CD8-positive, alpha-beta memory T cell (primary cell): ENCODE results near the gene SGPP2. TPM values are rescaled to one million over a fixed set of nuclear protein-coding genes. Genes with fewer than 3 reads are reported as not detected.
"Not testable (repeated sequence)": the region's sequence is repeated elsewhere in the genome, so short reads cannot be mapped to it uniquely, and the experiment has no call there.

ENCODE experiments used
- CTCF ChIA-PET: fragments of 350-600 bp; sonication (Branson Sonifier 250); formaldehyde crosslinking; loops from one replicate; lab custom pipeline; 2021; ENCODE audit warnings: antibody characterized with exemption; lab: Charles Lee
- POLR2A ChIA-PET: fragments of 350-600 bp; sonication (Branson Sonifier 250); formaldehyde crosslinking; loops from one replicate; lab custom pipeline; 2021; ENCODE audit warnings: antibody characterized with exemption; lab: Charles Lee
- DNase-seq, 5 donors: peaks; one replicate each; pipeline versions ENCODE4 v3.0.0 to v3.0.0-alpha.2; 2020 to 2022; ENCODE audit warnings: mixed read lengths in 1 of 5
- H3K27ac ChIP-seq: one replicate; pipeline ENCODE4 v1.7.0; 2013; ENCODE audit warnings: low read depth, mild to moderate bottlenecking, low read length, moderate library complexity
- H3K27me3 ChIP-seq: 2 replicates; pipeline ENCODE4 v1.7.0; 2013; ENCODE audit warnings: low read length, mild to moderate bottlenecking; ENCODE audit not compliant: insufficient read depth, poor library complexity, severe bottlenecking
- H3K36me3 ChIP-seq: 2 replicates; pipeline ENCODE4 v1.7.0; 2013; ENCODE audit warnings: mild to moderate bottlenecking, low read length, moderate library complexity; ENCODE audit not compliant: insufficient read depth
- H3K4me1 ChIP-seq: 2 replicates; pipeline ENCODE4 v1.7.0; 2013; ENCODE audit warnings: mild to moderate bottlenecking, low read length, moderate library complexity; ENCODE audit not compliant: insufficient read depth
- H3K4me3 ChIP-seq: 2 replicates; pipeline ENCODE4 v1.7.0; 2013; ENCODE audit warnings: mild to moderate bottlenecking, low read length
- H3K9me3 ChIP-seq: 2 replicates; pipeline ENCODE4 v1.7.0; 2013; ENCODE audit warnings: mild to moderate bottlenecking, low read length
- H3K27ac Mint-ChIP-seq, 8 donors: one replicate each; pipeline ENCODE4 v1.8.0; 2020 to 2021; ENCODE audit warnings: mixed read lengths in 8 of 8, mild to moderate bottlenecking in 6 of 8, inconsistent platforms in 3 of 8, moderate library complexity in 3 of 8
- H3K27me3 Mint-ChIP-seq, 2 donors: one replicate each; pipeline ENCODE4 v1.8.0; 2020 to 2021; ENCODE audit warnings: mixed read lengths in 2 of 2, mild to moderate bottlenecking in 1 of 2, moderate library complexity in 1 of 2
- H3K36me3 Mint-ChIP-seq, 3 donors: one replicate each; pipeline ENCODE4 v1.8.0; 2020 to 2021; ENCODE audit warnings: mixed read lengths in 3 of 3, inconsistent platforms in 1 of 3, mild to moderate bottlenecking in 1 of 3
- H3K4me1 Mint-ChIP-seq, 3 donors: one replicate each; pipeline ENCODE4 v1.8.0; 2020 to 2021; ENCODE audit warnings: mixed read lengths in 3 of 3, inconsistent platforms in 1 of 3, mild to moderate bottlenecking in 1 of 3
- H3K4me3 Mint-ChIP-seq, 7 donors: one replicate each; pipeline ENCODE4 v1.8.0; 2020 to 2021; ENCODE audit warnings: mixed read lengths in 7 of 7, mild to moderate bottlenecking in 6 of 7, moderate library complexity in 4 of 7, inconsistent platforms in 2 of 7
- H3K9me3 Mint-ChIP-seq, 5 donors: one replicate each; pipeline ENCODE4 v1.8.0; 2020 to 2022; ENCODE audit warnings: mixed read lengths in 5 of 5, mild to moderate bottlenecking in 3 of 5, moderate library complexity in 2 of 5, inconsistent platforms in 1 of 5
- polyA plus RNA-seq: library from polyadenylated mRNA; unstranded; fragments of 300-500 nt; fragmentation: Illumina TruSeq; gene quantifications from one replicate; pipeline ENCODE4 v1.2.3, GENCODE V29; 2021
- total RNA-seq, 2 experiments: library from RNA; stranded (reverse); gene quantifications; one replicate each; pipeline ENCODE4 v1.2.3, GENCODE V29; 2021

Gene SGPP2
- total and polyA plus RNA-seq, 3 experiments from 2014 or later = 2.2 to 7.6 (median 6.5) TPM

DNA sequence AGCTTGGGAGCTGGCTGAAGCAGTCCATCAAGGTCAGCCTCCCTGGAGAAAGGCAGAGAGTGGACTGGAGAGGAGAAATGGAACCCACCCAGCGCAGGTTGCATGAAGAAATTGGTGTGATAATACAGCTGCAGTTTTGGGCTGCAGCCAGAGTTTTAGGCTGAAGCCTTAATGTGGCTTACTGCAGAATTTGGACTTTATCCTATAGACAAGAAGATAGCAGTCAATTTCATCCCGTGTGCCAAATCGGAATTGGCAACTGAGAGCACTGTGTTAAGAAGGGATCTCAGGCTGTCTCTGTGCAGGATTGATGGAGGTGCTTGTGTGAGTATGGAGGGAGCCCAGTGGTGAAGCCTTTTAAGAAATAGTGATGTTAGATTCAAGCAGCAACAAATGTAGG, 7.5 kb downstream of the SGPP2 start:
- Histone ChIP-seq H3K9me3 (no peaks in the 10 kb centered on the region), H3K27ac (no peak overlapping the region), H3K36me3 (no peaks in the 10 kb centered on the region), H3K27me3 (no peaks in the 10 kb centered on the region), H3K4me3 (no peak overlapping the region), H3K4me1 (peaks cover 4% of the 10 kb centered on the region)
- H3K27ac Mint-ChIP-seq = peak overlapping the region in 1 of 8 donors; percentile 11
- peaks cover 0 to 7% (median 0%) of the 10 kb centered on the region in 5 donors for H3K9me3 Mint-ChIP-seq
- CTCF ChIA-PET = no interaction called here
- POLR2A ChIA-PET = no interaction called here
- DNase-seq = no peak
- peaks cover 0 to 1% (median 0%) of the 10 kb centered on the region in 3 donors for H3K36me3 Mint-ChIP-seq
- no peak overlapping the region for H3K4me3 Mint-ChIP-seq
- H3K27me3 Mint-ChIP-seq = peaks cover 0 to 7% of the 10 kb centered on the region in 2 donors
- H3K4me1 Mint-ChIP-seq = peaks cover 17 to 38% (median 33%) of the 10 kb centered on the region in 3 donors

DNA sequence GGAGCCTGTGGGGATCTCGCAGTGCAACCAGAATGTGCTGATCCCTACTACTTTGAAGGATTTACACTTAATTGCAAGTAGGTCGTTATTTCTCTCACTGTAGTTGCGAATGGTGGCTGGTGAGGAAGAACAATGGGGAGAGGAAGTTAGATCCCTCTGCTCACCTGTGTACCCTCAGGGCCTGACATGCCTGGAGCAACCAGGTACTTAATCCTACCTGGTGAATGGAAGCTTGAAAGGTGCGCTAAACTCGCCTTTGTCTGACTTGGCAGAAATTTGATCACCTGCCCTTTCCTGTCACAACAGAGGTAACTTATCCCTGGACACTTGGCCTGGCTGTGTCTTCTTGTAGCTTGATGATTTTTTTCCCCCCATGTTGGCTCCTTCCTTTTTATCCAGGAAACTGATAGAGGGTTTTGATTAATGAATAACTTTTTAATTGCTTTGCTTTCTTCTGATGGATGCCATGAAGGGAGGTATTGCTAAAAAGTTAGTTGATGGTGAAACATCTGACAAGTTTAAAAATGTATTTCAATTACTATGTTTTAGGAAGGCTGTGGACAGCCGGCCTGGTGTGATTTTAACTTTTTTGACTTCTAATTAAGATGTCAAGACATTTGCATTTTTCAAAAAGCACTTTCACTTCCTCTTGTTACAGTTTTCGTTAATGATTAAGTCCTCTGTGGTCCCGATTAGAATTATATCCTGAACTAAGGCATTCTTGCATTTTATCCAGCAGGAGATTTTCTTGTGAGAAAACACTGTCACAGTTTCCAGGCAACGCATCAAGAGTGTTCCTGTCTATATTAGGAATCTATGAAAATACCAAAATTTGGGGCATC, 9.2 kb downstream of the SGPP2 start:
- Histone ChIP-seq H3K36me3 (no peaks in the 10 kb centered on the region), H3K27ac (no peak overlapping the region), H3K27me3 (no peaks in the 10 kb centered on the region), H3K4me3 (no peak overlapping the region), H3K9me3 (no peaks in the 10 kb centered on the region), H3K4me1 (no peaks in the 10 kb centered on the region)
- Mint-ChIP-seq H3K27me3 (peaks cover 0 to 5% of the 10 kb centered on the region in 2 donors), H3K4me1 (peaks cover 3 to 22% (median 18%) of the 10 kb centered on the region in 3 donors), H3K4me3 (no peak overlapping the region), H3K9me3 (peaks cover 0 to 7% (median 0%) of the 10 kb centered on the region in 5 donors), H3K36me3 (peaks cover 0 to 1% (median 0%) of the 10 kb centered on the region in 3 donors), H3K27ac (peak overlapping the region in 1 of 8 donors; percentile 2)
- no peak for DNase-seq
- ChIA-PET POLR2A (no interaction called here), CTCF (no interaction called here)

DNA sequence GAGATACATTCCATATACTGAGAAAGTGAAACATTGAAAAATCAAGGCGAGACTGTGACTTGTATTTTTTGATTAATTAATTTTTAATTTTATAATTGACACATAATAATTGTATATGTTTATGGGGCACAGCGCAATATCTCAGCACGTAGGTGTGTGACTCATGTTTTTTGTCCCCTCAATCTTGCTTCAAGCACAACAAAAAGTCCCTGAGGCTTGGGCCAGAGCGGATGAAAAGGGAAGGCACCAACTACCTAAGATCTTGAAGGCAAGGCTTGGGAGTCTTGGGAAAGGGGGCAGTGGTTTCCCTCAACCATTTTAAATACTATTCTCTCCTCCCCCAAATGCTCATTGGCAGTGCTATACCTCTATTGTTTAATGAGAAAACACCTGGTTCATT, 9.9 kb downstream of the SGPP2 start:
- H3K27ac ChIP-seq = no peak overlapping the region
- no peaks in the 10 kb centered on the region for H3K9me3 ChIP-seq
- H3K27me3 Mint-ChIP-seq = peaks cover 0 to 5% of the 10 kb centered on the region in 2 donors
- peaks cover 0 to 1% (median 0%) of the 10 kb centered on the region in 3 donors for H3K36me3 Mint-ChIP-seq
- H3K4me3 ChIP-seq = no peak overlapping the region
- no peaks in the 10 kb centered on the region for H3K4me1 ChIP-seq
- no peaks in the 10 kb centered on the region for H3K27me3 ChIP-seq
- no peak overlapping the region for H3K4me3 Mint-ChIP-seq
- no peak for DNase-seq
- ChIA-PET CTCF (no interaction called here), POLR2A (no interaction called here)
- H3K36me3 ChIP-seq = no peaks in the 10 kb centered on the region
- H3K4me1 Mint-ChIP-seq = peaks cover 3 to 20% (median 17%) of the 10 kb centered on the region in 3 donors
- H3K9me3 Mint-ChIP-seq = peaks cover 0 to 7% (median 0%) of the 10 kb centered on the region in 5 donors
- H3K27ac Mint-ChIP-seq = no peak overlapping the region

DNA sequence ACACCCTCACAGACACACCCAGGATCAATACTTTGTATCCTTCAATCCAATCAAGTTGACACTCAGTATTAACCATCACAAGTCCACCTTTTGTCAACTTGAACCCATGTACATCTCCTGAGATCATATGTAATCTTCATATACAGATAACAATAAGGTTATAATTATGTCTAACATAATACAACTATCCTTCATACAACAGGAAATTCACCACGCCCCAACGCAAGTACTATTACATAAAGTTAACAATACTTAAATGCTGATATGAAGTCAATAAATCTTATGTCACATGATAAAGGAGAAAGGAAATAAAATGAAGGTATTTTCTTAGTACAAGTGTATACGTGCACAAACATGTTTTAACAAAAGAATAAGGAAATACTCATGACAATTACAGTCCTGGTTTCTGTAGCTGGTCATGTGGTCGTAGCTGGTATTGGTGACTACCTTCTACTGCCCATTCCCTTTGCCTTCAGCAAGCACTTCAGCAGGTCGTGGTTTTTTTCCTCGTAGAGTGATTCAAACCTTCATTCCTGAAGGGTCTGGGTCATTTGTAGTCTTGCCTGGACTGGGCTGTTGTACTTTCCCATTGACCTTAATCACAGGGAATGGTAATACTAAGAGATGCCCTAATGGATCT, 11.2 kb downstream of the SGPP2 start:
- H3K4me1 Mint-ChIP-seq, CTCF ChIA-PET: not testable (repeated sequence)

DNA sequence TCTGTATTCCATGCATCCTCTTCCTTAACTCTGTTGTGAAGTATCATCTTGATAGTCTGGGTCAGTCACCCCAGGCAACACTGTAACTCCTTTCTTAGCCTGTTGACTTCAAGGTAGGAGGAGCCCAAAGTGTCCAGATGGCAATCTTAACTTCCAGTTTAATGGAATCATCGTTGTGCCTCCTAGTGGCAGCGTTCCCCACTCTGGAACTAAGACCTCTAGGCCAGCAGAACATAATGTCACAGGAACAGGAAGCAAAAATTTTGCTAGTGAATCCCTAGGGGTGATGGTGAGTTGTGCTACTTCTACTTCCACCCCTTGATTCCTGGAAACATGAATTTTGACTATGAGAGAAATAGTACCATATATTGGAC, 11.7 kb downstream of the SGPP2 start:
- peaks cover 0 to 3% (median 0%) of the 10 kb centered on the region in 3 donors for H3K36me3 Mint-ChIP-seq
- Histone ChIP-seq H3K4me1 (no peaks in the 10 kb centered on the region), H3K36me3 (no peaks in the 10 kb centered on the region), H3K4me3 (no peak overlapping the region), H3K9me3 (no peaks in the 10 kb centered on the region), H3K27ac (no peak overlapping the region), H3K27me3 (no peaks in the 10 kb centered on the region)
- no peak for DNase-seq
- H3K27ac Mint-ChIP-seq = no peak overlapping the region
- H3K9me3 Mint-ChIP-seq = no peaks in the 10 kb centered on the region
- POLR2A ChIA-PET = no interaction called here
- H3K4me3 Mint-ChIP-seq = no peak overlapping the region
- H3K27me3 Mint-ChIP-seq = no peaks in the 10 kb centered on the region
- H3K4me1 Mint-ChIP-seq = peaks cover 0 to 10% (median 9%) of the 10 kb centered on the region in 3 donors
- CTCF ChIA-PET = no interaction called here

More for the DNA sequence above, 11.2 kb downstream of the SGPP2 start:
- H3K27me3 Mint-ChIP-seq, H3K9me3 ChIP-seq, DNase-seq, H3K4me3 Mint-ChIP-seq, H3K27ac ChIP-seq, H3K36me3 Mint-ChIP-seq, H3K27me3 ChIP-seq, H3K9me3 Mint-ChIP-seq, H3K27ac Mint-ChIP-seq, H3K36me3 ChIP-seq, H3K4me1 ChIP-seq, H3K4me3 ChIP-seq, POLR2A ChIA-PET: not testable (repeated sequence)

DNA sequence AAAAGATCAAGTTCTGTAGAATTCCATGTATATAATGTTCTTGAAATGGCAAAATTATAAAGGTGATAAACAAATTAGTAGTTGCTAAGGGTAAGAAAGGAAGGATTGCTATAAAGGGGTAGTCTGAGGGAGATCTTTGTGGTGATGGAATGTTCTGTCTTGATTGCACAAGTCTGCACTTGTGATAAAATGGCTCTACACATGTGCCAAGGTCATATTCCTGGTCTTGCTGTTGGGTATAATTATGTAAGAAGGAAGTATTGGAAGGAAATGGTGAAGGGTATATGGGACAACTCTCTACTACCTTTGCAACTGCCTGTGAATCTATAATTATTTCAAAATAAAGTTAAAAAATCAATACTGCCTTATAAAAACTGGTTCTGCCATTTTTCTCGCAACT, 15.3 kb downstream of the SGPP2 start:
- H3K4me3 Mint-ChIP-seq = no peak overlapping the region
- H3K4me1 Mint-ChIP-seq = peaks cover 0 to 3% (median 2%) of the 10 kb centered on the region in 3 donors
- POLR2A ChIA-PET = no interaction called here

DNA sequence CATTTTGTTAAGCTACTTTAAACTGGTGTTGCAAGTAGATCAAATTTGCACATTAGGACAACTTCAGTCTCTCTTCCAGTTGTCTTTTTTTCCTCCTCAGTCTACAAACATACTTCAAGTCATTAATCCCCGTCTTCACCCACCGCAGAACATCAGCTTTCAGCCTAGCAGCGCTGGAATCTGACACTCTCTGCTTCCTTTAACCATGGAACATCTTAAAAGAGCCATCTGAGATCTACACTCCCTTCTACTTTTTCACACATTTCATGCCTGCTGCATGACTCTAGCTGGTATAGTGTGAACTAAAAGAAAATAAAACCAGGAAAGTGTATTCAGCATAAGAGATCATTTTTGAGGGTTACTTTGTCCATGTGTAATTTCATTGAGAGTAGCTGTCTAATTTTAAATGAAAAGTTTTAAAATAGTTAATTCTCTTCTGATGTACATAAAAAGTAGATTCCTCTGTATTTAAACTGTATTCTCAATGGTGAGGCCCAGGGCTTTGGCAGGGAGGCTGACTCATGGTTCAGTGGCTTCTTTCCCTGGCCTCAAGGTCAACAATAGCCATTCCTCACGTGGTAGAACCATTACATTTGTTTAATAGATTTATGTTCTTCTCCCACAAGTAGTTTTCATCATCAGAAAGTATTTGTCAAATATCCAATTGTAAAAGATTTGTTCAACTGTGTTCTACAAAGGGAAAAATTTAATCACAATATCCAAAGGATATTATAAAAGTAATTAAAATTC, 16.5 kb downstream of the SGPP2 start:
- Histone ChIP-seq H3K4me1 (no peaks in the 10 kb centered on the region), H3K27me3 (no peaks in the 10 kb centered on the region), H3K27ac (no peak overlapping the region), H3K9me3 (no peaks in the 10 kb centered on the region), H3K36me3 (no peaks in the 10 kb centered on the region), H3K4me3 (no peak overlapping the region)
- Mint-ChIP-seq H3K4me1 (peaks cover 0 to 3% (median 2%) of the 10 kb centered on the region in 3 donors), H3K9me3 (no peaks in the 10 kb centered on the region), H3K36me3 (peaks cover 0 to 1% (median 0%) of the 10 kb centered on the region in 3 donors), H3K4me3 (no peak overlapping the region), H3K27ac (no peak overlapping the region), H3K27me3 (no peaks in the 10 kb centered on the region)
- POLR2A ChIA-PET = no interaction called here
- DNase-seq = no peak
- CTCF ChIA-PET = interaction anchor here (0.7 to 1.3 kb wide), 2 partner anchors 8 to 15 kb away, joined by 3 to 4 read pairs; no protein-coding TSS in a partner anchor

More for the DNA sequence above, 15.3 kb downstream of the SGPP2 start:
- no peak for DNase-seq
- Histone ChIP-seq H3K9me3 (no peaks in the 10 kb centered on the region), H3K27ac (no peak overlapping the region), H3K27me3 (no peaks in the 10 kb centered on the region), H3K36me3 (no peaks in the 10 kb centered on the region), H3K4me1 (no peaks in the 10 kb centered on the region), H3K4me3 (no peak overlapping the region)
- CTCF ChIA-PET = interaction anchor here (1.3 kb wide), 1 partner anchor 9 kb away, joined by 4 read pairs; no protein-coding TSS in a partner anchor
- Mint-ChIP-seq H3K9me3 (no peaks in the 10 kb centered on the region), H3K36me3 (peaks cover 0 to 1% (median 0%) of the 10 kb centered on the region in 3 donors), H3K27ac (no peak overlapping the region), H3K27me3 (no peaks in the 10 kb centered on the region)
